ENCODE measurements around the gene FAM149B1.

FAM149B1 gene

DNA sequence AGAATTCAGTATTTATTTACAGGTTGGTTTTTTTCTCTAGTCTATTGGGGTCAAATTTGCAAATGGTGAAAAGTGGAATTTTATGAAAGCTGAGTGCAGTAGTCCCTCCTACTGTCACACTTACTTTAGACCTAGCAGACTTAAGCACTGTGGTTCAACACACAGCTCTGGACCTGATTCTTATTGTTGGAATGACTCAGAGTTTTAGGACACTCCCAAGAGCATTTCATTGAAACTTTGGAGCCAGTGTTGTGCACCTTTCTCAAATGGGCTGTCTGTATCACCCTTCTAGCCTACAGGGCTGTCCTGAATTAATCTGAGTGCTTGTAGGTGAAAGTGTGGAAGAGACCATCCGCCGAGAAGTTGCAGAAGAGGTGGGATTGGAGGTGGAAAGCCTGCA is 41.6 kb upstream of the FAM149B1 start:
- Histone ChIP-seq H3K27me3 (ENCODE audit: low read length) (no peaks in the 10 kb centered on the region), H3K9me2 (replicated peaks; ENCODE audit: insufficient read depth, low read length) (no peaks in the 10 kb centered on the region), H3K4me2 (ENCODE audit: low read depth, low read length, poor library complexity, severe bottlenecking) (no peak overlapping the region), H3K79me2 (ENCODE audit: insufficient read depth, low read length) (no peaks in the 10 kb centered on the region), H3K36me3 (ENCODE audit: low read length) (peaks cover 10% of the 10 kb centered on the region; the same call in 1 of the 2 replicates), H3K27ac (ENCODE audit: low read depth, low read length) (no peak overlapping the region), H3K9me3 (ENCODE audit: insufficient read depth, low read length) (no peaks in the 10 kb centered on the region), H4K20me1 (ENCODE audit: low read depth, low read length) (no peaks in the 10 kb centered on the region), H3F3A (ENCODE audit: insufficient read depth) (no peaks in the 10 kb centered on the region), H2AFZ (ENCODE audit: low read depth, low read length, severe bottlenecking) (no peak overlapping the region), H3K9ac (ENCODE audit: low read length) (no peak overlapping the region), H3K4me3 (ENCODE audit: insufficient read depth, low read length, poor library complexity, severe bottlenecking) (no peak overlapping the region)
- no peak for TF ChIP-seq EZH2phosphoT487 (conservative IDR thresholded peaks at IDR 0.05; ENCODE audit: low read length)
- TF ChIP-seq, protein P1, sequence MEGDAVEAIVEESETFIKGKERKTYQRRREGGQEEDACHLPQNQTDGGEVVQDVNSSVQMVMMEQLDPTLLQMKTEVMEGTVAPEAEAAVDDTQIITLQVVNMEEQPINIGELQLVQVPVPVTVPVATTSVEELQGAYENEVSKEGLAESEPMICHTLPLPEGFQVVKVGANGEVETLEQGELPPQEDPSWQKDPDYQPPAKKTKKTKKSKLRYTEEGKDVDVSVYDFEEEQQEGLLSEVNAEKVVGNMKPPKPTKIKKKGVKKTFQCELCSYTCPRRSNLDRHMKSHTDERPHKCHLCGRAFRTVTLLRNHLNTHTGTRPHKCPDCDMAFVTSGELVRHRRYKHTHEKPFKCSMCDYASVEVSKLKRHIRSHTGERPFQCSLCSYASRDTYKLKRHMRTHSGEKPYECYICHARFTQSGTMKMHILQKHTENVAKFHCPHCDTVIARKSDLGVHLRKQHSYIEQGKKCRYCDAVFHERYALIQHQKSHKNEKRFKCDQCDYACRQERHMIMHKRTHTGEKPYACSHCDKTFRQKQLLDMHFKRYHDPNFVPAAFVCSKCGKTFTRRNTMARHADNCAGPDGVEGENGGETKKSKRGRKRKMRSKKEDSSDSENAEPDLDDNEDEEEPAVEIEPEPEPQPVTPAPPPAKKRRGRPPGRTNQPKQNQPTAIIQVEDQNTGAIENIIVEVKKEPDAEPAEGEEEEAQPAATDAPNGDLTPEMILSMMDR (IDR thresholded peaks at IDR 0.05; ENCODE audit: insufficient read depth, low read length, poor library complexity, severe bottlenecking): no peak

DNA sequence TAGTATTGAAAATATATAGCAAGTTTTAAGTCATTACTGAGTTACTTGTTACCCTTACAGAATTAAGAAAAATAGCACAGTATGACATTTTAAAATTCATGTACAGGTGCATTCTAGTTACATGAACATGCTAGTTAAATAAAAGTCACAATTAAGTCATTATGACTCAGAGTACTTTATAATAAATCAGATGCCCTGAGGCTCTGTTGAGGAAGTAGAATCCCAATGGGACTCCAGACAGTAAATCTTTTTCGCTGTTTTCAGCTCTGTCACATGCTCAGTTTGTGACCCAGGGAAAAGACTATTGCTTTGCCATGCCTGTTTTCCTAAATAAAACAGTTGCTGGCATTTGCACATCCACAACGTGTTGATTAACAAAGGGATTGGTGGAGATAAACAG is 36.6 kb upstream of the FAM149B1 start:
- Histone ChIP-seq H2AFZ (ENCODE audit: low read depth, low read length, severe bottlenecking) (no peak overlapping the region), H3K9me2 (replicated peaks; ENCODE audit: insufficient read depth, low read length) (no peaks in the 10 kb centered on the region), H3F3A (ENCODE audit: insufficient read depth) (no peaks in the 10 kb centered on the region), H3K9ac (ENCODE audit: low read length) (no peak overlapping the region), H3K27me3 (ENCODE audit: low read length) (no peaks in the 10 kb centered on the region), H3K4me3 (ENCODE audit: insufficient read depth, low read length, poor library complexity, severe bottlenecking) (no peak overlapping the region), H3K79me2 (ENCODE audit: insufficient read depth, low read length) (no peaks in the 10 kb centered on the region), H3K27ac (ENCODE audit: low read depth, low read length) (no peak overlapping the region), H3K4me2 (ENCODE audit: low read depth, low read length, poor library complexity, severe bottlenecking) (no peak overlapping the region), H3K9me3 (ENCODE audit: insufficient read depth, low read length) (no peaks in the 10 kb centered on the region), H4K20me1 (ENCODE audit: low read depth, low read length) (no peaks in the 10 kb centered on the region), H3K36me3 (ENCODE audit: low read length) (peaks cover 47% of the 10 kb centered on the region; the same call in 1 of the 2 replicates)
- TF ChIP-seq, protein P1 (IDR thresholded peaks at IDR 0.05; ENCODE audit: insufficient read depth, low read length, poor library complexity, severe bottlenecking): no peak
- TF ChIP-seq EZH2phosphoT487 (conservative IDR thresholded peaks at IDR 0.05; ENCODE audit: low read length): no peak

DNA sequence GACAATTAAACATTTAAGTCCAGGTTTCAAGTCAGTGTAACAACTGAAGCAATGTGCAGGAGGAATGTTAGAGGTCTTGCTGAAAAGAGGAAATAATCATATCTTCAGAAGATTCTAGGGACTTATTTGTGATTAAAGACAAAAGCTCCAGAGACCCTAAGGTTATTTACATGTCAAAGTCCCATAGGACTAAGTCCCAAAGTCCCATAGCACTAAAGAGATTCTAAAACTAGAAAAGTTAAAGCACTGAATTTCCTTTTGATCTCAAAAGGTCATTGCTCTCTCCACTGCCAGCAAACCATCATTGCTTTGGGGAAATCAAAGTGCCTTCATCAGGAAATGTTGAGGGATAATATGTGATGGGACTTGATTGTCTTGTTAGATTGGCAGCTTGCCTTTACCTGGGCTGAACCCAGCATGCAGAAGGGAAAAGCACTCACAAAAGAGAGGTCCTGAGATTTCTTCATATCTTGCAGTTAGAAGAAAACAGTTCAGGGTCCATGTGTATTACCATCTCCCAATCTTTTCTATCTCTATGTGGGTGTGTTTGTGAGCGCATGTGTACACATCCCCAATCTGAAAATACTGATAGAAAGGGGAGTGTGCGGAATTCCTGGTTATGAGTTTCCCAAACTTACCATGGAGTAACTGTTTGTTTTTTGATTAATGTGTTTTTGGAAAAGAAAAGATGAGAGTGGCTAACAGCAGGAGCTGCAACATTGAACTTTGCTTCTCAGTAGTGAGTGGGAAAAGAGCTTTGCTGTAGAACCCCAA is 35.8 kb upstream of the FAM149B1 start:
- Histone ChIP-seq H3F3A (ENCODE audit: insufficient read depth) (no peaks in the 10 kb centered on the region), H2AFZ (ENCODE audit: low read depth, low read length, severe bottlenecking) (no peak overlapping the region), H3K36me3 (ENCODE audit: low read length) (peaks cover 50% of the 10 kb centered on the region; the same call in 1 of the 2 replicates), H3K9ac (ENCODE audit: low read length) (no peak overlapping the region), H3K4me2 (ENCODE audit: low read depth, low read length, poor library complexity, severe bottlenecking) (no peak overlapping the region), H4K20me1 (ENCODE audit: low read depth, low read length) (no peaks in the 10 kb centered on the region), H3K9me3 (ENCODE audit: insufficient read depth, low read length) (no peaks in the 10 kb centered on the region), H3K79me2 (ENCODE audit: insufficient read depth, low read length) (no peaks in the 10 kb centered on the region), H3K27me3 (ENCODE audit: low read length) (no peaks in the 10 kb centered on the region), H3K4me3 (ENCODE audit: insufficient read depth, low read length, poor library complexity, severe bottlenecking) (no peak overlapping the region), H3K27ac (ENCODE audit: low read depth, low read length) (no peak overlapping the region), H3K9me2 (replicated peaks; ENCODE audit: insufficient read depth, low read length) (no peaks in the 10 kb centered on the region)
- TF ChIP-seq, protein P1 (IDR thresholded peaks at IDR 0.05; ENCODE audit: insufficient read depth, low read length, poor library complexity, severe bottlenecking): no peak
- no peak for TF ChIP-seq EZH2phosphoT487 (conservative IDR thresholded peaks at IDR 0.05; ENCODE audit: low read length)
